Endothelial cell of umbilical vein (primary cell): ENCODE results near the gene RMND1. TPM values are rescaled to one million over a fixed set of nuclear protein-coding genes. Genes with fewer than 3 reads are reported as not detected.

Source experiments
- BruUV-seq: library from RNA; stranded (reverse); fragments of 400-500 nt; replicated peaks from 2 replicates; lab custom pipeline; 2021; lab: Mats Ljungman, UMichigan
- CTCF ChIA-PET: fragments of 300-600, 350-600 bp; sonication (Branson Sonifier 250); formaldehyde crosslinking; loops from one replicate; lab custom pipeline; 2021; ENCODE audit warnings: antibody characterized with exemption, inconsistent platforms; lab: Charles Lee
- POLR2A ChIA-PET: fragments of 300-600, 350-600 bp; sonication (Branson Sonifier 250); formaldehyde crosslinking; loops from one replicate; lab custom pipeline; 2021; ENCODE audit warnings: antibody characterized with exemption, inconsistent platforms; lab: Charles Lee
- DNase-seq: peaks from one replicate; pipeline ENCODE4 v3.0.0-alpha.2; 2011; ENCODE audit warnings: low read depth, low spot score
- FAIRE-seq: peaks from 2 replicates; lab custom pipeline; 2011; peaks lifted over from hg19 to GRCh38; lab: Jason Lieb, UNC
- H2AFZ ChIP-seq: 2 replicates; pipeline ENCODE4 v1.6.0; 2012; ENCODE audit warnings: low read depth, low read length, control low read depth, inconsistent platforms
- H3K27ac ChIP-seq: 2 replicates; pipeline ENCODE4 v1.5.1; 2011; ENCODE audit warnings: low read depth, mild to moderate bottlenecking, control low read depth, low read length, moderate library complexity; ENCODE audit not compliant: insufficient read depth
- H3K27me3 ChIP-seq, 2 experiments: 2 replicates each; pipeline versions ENCODE4 v1.6.0 to v1.6.1; 2011; ENCODE audit warnings: low read length in 2 of 2, mixed read lengths in 1 of 2; ENCODE audit not compliant: control insufficient read depth in 2 of 2, insufficient read depth in 2 of 2
- H3K36me3 ChIP-seq, 2 experiments: 2 replicates in 1 of 2; 3 replicates in 1 of 2; pipeline ENCODE4 v1.5.1; 2011; ENCODE audit warnings: low read length in 2 of 2, mild to moderate bottlenecking in 1 of 2, moderate library complexity in 1 of 2; ENCODE audit not compliant: control insufficient read depth in 2 of 2, insufficient read depth in 2 of 2; ENCODE audit errors: extremely low read depth in 1 of 2
- H3K4me1 ChIP-seq: 3 replicates; pipeline ENCODE4 v1.5.1; 2011; ENCODE audit warnings: mild to moderate bottlenecking, low read length; ENCODE audit not compliant: control insufficient read depth, insufficient read depth; ENCODE audit errors: extremely low read depth
- H3K4me2 ChIP-seq: 2 replicates; pipeline ENCODE4 v1.6.1; 2011; ENCODE audit warnings: low read length, control low read depth, mixed read lengths; ENCODE audit not compliant: insufficient read depth
- H3K4me3 ChIP-seq, 3 experiments: fragments of 200-600 bp in 1 of 3; sonication (generic), shearing (Covaris generic) in 1 of 3; replicated peaks in 1 of 3; 2 replicates each; pipeline ENCODE4 v1.5.1; 2011 to 2016; ENCODE audit warnings: control low read depth in 3 of 3, low read length in 3 of 3, mild to moderate bottlenecking in 2 of 3, inconsistent platforms in 1 of 3, low read depth in 1 of 3, moderate library complexity in 1 of 3; ENCODE audit not compliant: insufficient read depth in 1 of 3
- H3K79me2 ChIP-seq: 2 replicates; pipeline ENCODE4 v1.6.0; 2012; ENCODE audit warnings: low read length, inconsistent platforms; ENCODE audit not compliant: control insufficient read depth, insufficient read depth
- H3K9ac ChIP-seq: replicated peaks from 2 replicates; pipeline ENCODE3; 2011; ENCODE audit warnings: low read length, control low read depth; ENCODE audit not compliant: insufficient read depth; ENCODE audit errors: extremely low read depth
- H3K9me1 ChIP-seq: replicated peaks from 3 replicates; pipeline ENCODE4 v1.6.0; 2011; ENCODE audit warnings: mild to moderate bottlenecking, low read length; ENCODE audit not compliant: control insufficient read depth, insufficient read depth; ENCODE audit errors: extremely low read depth
- H3K9me3 ChIP-seq: replicated peaks from 2 replicates; pipeline ENCODE4 v1.5.1; 2012; ENCODE audit warnings: low read length, inconsistent platforms; ENCODE audit not compliant: control insufficient read depth, insufficient read depth
- H4K20me1 ChIP-seq: replicated peaks from 2 replicates; pipeline ENCODE3; 2011; ENCODE audit warnings: mild to moderate bottlenecking, low read length; ENCODE audit not compliant: control insufficient read depth, insufficient read depth; ENCODE audit errors: extremely low read depth
- EZH2 ChIP-seq: IDR thresholded peaks from 2 replicates; pipeline ENCODE4 v1.6.1; 2012; ENCODE audit warnings: borderline replicate concordance, low read depth, mild to moderate bottlenecking, moderate library complexity, low read length, inconsistent platforms; ENCODE audit not compliant: severe bottlenecking
- FOS ChIP-seq: IDR thresholded peaks from 2 replicates; pipeline ENCODE4 v1.6.1; 2011; ENCODE audit warnings: mild to moderate bottlenecking, low read length, moderate library complexity, borderline replicate concordance; ENCODE audit not compliant: insufficient read depth
- GATA2 ChIP-seq: IDR thresholded peaks from 2 replicates; pipeline ENCODE4 v1.7.0; 2011; ENCODE audit warnings: low read depth, mild to moderate bottlenecking, moderate library complexity, mixed read lengths, low read length; ENCODE audit not compliant: insufficient read length, insufficient read depth
- JUN ChIP-seq: IDR thresholded peaks from 2 replicates; pipeline ENCODE4 v1.6.1; 2011; ENCODE audit warnings: borderline replicate concordance, low read depth; ENCODE audit not compliant: insufficient read length, insufficient read depth
- MYC ChIP-seq: IDR thresholded peaks from one replicate; pipeline ENCODE4 v1.6.1; 2011; ENCODE audit warnings: mild to moderate bottlenecking, low read depth, low read length
- POLR2A ChIP-seq: IDR thresholded peaks from 2 replicates; pipeline ENCODE4 v1.6.1; 2012; ENCODE audit warnings: low read depth, mild to moderate bottlenecking, control low read depth, low read length
- POLR2AphosphoS5 ChIP-seq: IDR thresholded peaks from 2 replicates; pipeline ENCODE4 v1.6.1; 2012; ENCODE audit warnings: low read depth, mild to moderate bottlenecking, control low read depth, low read length, moderate library complexity; ENCODE audit not compliant: insufficient read depth
- dilution Hi-C: fragments of 300-500 bp; cut with MboI; formaldehyde crosslinking; loops from one replicate; pipeline ENCODE4 v1.15.0; 2019; ENCODE audit warnings: low sequenced_read_pairs; ENCODE audit not compliant: extremely low pct_ligation_motif_present
- intact Hi-C: fragments of 100-400 bp; cut with micrococcal nuclease; formaldehyde crosslinking; loops from one replicate; pipeline ENCODE4 v1.10.0; 2022
- polyA plus RNA-seq, 4 experiments: library from polyadenylated mRNA; depleted of rRNA in 3 of 4; stranded (reverse) in 3 of 4; unstranded in 1 of 4; fragments of >200 nt; gene quantifications; 2 replicates each; pipeline versions ENCODE4 v1.2.1 to v1.2.3, GENCODE V29; 2011 to 2012; ENCODE audit warnings: missing spikeins in 1 of 4
- total RNA-seq: library from RNA; stranded (reverse); gene quantifications from 2 replicates; pipeline ENCODE4 v1.2.3, GENCODE V29; 2021
- TF ChIP-seq, protein P1 (sequence below): IDR thresholded peaks from 2 replicates; pipeline ENCODE4 v1.6.1; 2011; ENCODE audit not compliant: insufficient read depth, insufficient read length
- TF ChIP-seq, protein P2 (sequence below), 2 donors: IDR thresholded peaks; 1 replicate in 1 of 2; 2 replicates in 1 of 2; pipeline ENCODE4 v1.5.1; 2011; ENCODE audit warnings: low read length in 2 of 2, mild to moderate bottlenecking in 2 of 2, moderate library complexity in 2 of 2, control low read depth in 1 of 2, inconsistent platforms in 1 of 2, low read depth in 1 of 2; ENCODE audit not compliant: insufficient read depth in 1 of 2; ENCODE audit errors: extremely low read depth in 1 of 2

RMND1 gene
- total and polyA plus RNA-seq, 2 donors (not counting 3 experiments of a cell fraction or from before 2014, with no cell fraction given) = 6.3 to 21.4 TPM

DNA sequence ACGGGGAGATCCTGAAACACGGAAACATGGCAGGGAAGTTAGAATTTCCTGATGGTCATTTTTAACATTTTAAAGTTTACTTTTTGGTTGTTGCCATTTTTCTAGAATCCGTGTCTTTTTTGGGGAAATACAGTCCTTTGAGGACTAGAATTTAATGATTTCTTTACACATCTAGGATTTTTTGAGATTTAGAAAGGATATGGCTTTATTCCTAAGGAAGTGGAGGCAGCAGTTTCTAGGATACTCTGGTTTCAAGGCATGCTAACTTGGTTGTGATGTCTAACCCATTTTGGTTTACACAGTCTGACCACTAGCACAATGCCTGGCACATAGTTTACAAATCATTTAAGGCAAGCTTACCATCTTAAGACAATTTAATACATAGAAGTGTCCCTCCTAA lies 59.5 kb downstream of the RMND1 start:
- POLR2A ChIA-PET = no interaction called here

More for the DNA sequence above, 59.5 kb downstream of the RMND1 start:
- H3K36me3 ChIP-seq = no peaks in the 10 kb centered on the region
- H3K4me3 ChIP-seq = peak overlapping the region; percentile 18 to 93 (median 76)
- peak overlapping the region; percentile 55 for H3K27ac ChIP-seq
- peak overlapping the region; percentile 79 for H3K4me2 ChIP-seq
- peak overlapping the region; percentile 59 for H3K9ac ChIP-seq
- TF ChIP-seq POLR2AphosphoS5 (no peak), JUN (no peak), POLR2A (no peak), MYC (no peak), GATA2 (no peak), FOS (no peak), EZH2 (no peak)
- TF ChIP-seq, protein P1, sequence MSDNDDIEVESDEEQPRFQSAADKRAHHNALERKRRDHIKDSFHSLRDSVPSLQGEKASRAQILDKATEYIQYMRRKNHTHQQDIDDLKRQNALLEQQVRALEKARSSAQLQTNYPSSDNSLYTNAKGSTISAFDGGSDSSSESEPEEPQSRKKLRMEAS = no peak
- TF ChIP-seq, protein P2, sequence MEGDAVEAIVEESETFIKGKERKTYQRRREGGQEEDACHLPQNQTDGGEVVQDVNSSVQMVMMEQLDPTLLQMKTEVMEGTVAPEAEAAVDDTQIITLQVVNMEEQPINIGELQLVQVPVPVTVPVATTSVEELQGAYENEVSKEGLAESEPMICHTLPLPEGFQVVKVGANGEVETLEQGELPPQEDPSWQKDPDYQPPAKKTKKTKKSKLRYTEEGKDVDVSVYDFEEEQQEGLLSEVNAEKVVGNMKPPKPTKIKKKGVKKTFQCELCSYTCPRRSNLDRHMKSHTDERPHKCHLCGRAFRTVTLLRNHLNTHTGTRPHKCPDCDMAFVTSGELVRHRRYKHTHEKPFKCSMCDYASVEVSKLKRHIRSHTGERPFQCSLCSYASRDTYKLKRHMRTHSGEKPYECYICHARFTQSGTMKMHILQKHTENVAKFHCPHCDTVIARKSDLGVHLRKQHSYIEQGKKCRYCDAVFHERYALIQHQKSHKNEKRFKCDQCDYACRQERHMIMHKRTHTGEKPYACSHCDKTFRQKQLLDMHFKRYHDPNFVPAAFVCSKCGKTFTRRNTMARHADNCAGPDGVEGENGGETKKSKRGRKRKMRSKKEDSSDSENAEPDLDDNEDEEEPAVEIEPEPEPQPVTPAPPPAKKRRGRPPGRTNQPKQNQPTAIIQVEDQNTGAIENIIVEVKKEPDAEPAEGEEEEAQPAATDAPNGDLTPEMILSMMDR (IDR thresholded peaks at IDR 0.05; ENCODE audit: extremely low read depth in 1 of 2, insufficient read depth in 1 of 2, low read depth in 1 of 2, low read length in 2 of 2) = no peak
- H2AFZ ChIP-seq = no peak overlapping the region
- no peak for FAIRE-seq
- dilution Hi-C loops = no loop called here
- H4K20me1 ChIP-seq = peaks cover 19% of the 10 kb centered on the region
- H3K27me3 ChIP-seq = no peaks in the 10 kb centered on the region
- no peaks in the 10 kb centered on the region for H3K9me3 ChIP-seq
- H3K79me2 ChIP-seq = peaks cover 75% of the 10 kb centered on the region
- intact Hi-C loops = loop anchor here (5.0 kb wide), 1 partner anchor 500 kb away; no protein-coding TSS in a partner anchor
- no peaks in the 10 kb centered on the region for H3K9me1 ChIP-seq
- peaks cover 35% of the 10 kb centered on the region for H3K4me1 ChIP-seq
- TSS peak; percentile 35 for BruUV-seq
- no peak for DNase-seq
- CTCF ChIA-PET = interaction anchor here (1.0 kb wide), 1 partner anchor 14 kb away, joined by 5 read pairs; no protein-coding TSS in a partner anchor
